ENCODE measurements around the gene PGGHG.
"Not testable (repeated sequence)": the region's sequence is repeated elsewhere in the genome, so short reads cannot be mapped to it uniquely, and the experiment has no call there.

The PGGHG gene

GRCh38 chr11:330307-330693 lies 41.4 kb downstream of the PGGHG start:
- no peak for DNase-seq

- DNase-seq, result no peak
Measured at GRCh38 chr11:330694-331357, 41.9 kb downstream of the PGGHG start.

GRCh38 chr11:331358-332060 lies 42.6 kb downstream of the PGGHG start:
- DNase-seq, result no peak

GRCh38 chr11:332651-333480 lies 43.9 kb downstream of the PGGHG start:
- DNase-seq, result no peak

GRCh38 chr11:333616-334263 lies 44.8 kb downstream of the PGGHG start:
- DNase-seq, result not testable (repeated sequence)

GRCh38 chr11:334264-334994 lies 45.5 kb downstream of the PGGHG start:
- DNase-seq, result peak; percentile 54

- peak; percentile 78 for DNase-seq
Measured at GRCh38 chr11:335779-336658, 47.1 kb downstream of the PGGHG start.

GRCh38 chr11:336659-337198 lies 47.8 kb downstream of the PGGHG start:
- no peak for DNase-seq

GRCh38 chr11:337711-338110 lies 48.8 kb downstream of the PGGHG start:
- no peak for DNase-seq

- no peak for DNase-seq
Measured at GRCh38 chr11:339963-340362, 51.0 kb downstream of the PGGHG start.

- DNase-seq, result no peak
Measured at GRCh38 chr11:340539-341512, 51.9 kb downstream of the PGGHG start.

GRCh38 chr11:342328-342727 lies 53.4 kb downstream of the PGGHG start:
- no peak for DNase-seq

- DNase-seq, result no peak
Measured at GRCh38 chr11:344836-345578, 56.1 kb downstream of the PGGHG start.

Measured in right kidney (tissue), 1 donor.